H7 (cell line): ENCODE measurements around the gene ERC2. TPM values are rescaled to one million over a fixed set of nuclear protein-coding genes. Genes with fewer than 3 reads are reported as not detected.

Experiments used
- DNase-seq: peaks from one replicate; pipeline ENCODE4 v3.0.0; 2012
- H3K27me3 ChIP-seq: 2 replicates; pipeline ENCODE4 v1.6.0; 2011; ENCODE audit warnings: mild to moderate bottlenecking, low read length; ENCODE audit not compliant: control insufficient read depth, insufficient read depth
- H3K36me3 ChIP-seq: replicated peaks from 2 replicates; pipeline ENCODE4 v1.5.1; 2011; ENCODE audit warnings: low read length; ENCODE audit not compliant: control insufficient read depth, insufficient read depth
- H3K4me3 ChIP-seq: 2 replicates; pipeline ENCODE4 v1.5.1; 2011; ENCODE audit warnings: low read depth, mild to moderate bottlenecking, control low read depth, low read length, moderate library complexity; ENCODE audit not compliant: insufficient read depth
- total RNA-seq: library from RNA; depleted of rRNA; stranded (reverse); fragments of >200 nt; shearing (Covaris generic); gene quantifications from 2 replicates; pipeline ENCODE4 v1.2.3, GENCODE V29; 2014

Gene ERC2
- total RNA-seq, 1 experiment from 2014 or later: 2.4 TPM

GRCh38 chr3:55728461-55729100 is 739.7 kb downstream of the ERC2 start:
- Histone ChIP-seq H3K27me3 (no peaks in the 10 kb centered on the region), H3K36me3 (no peaks in the 10 kb centered on the region), H3K4me3 (no peak overlapping the region)
- DNase-seq: no peak

DNA sequence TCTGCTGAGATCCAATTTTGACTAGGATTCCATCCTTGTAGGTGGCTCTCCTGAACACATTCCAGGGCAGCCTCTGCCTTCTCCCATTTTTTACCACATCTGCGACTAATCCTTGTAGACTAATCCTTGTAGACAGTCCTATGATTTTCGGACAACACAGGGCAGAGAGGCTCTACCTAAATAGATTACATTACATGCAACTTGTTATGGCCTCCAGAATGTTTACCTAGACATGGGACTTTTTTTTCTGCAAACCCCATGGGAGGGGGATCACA is 741.8 kb downstream of the ERC2 start:
- Histone ChIP-seq H3K4me3 (no peak overlapping the region), H3K36me3 (no peaks in the 10 kb centered on the region), H3K27me3 (no peaks in the 10 kb centered on the region)
- DNase-seq: no peak

GRCh38 chr3:55725681-55726500 is 742.4 kb downstream of the ERC2 start:
- no peak for DNase-seq
- H3K27me3 ChIP-seq: no peaks in the 10 kb centered on the region
- no peaks in the 10 kb centered on the region for H3K36me3 ChIP-seq
- H3K4me3 ChIP-seq: no peak overlapping the region

- Histone ChIP-seq H3K27me3 (no peaks in the 10 kb centered on the region), H3K36me3 (no peaks in the 10 kb centered on the region), H3K4me3 (no peak overlapping the region)
- DNase-seq: no peak
These were observed 743.4 kb downstream of the ERC2 start for GRCh38 chr3:55724821-55725220.

GRCh38 chr3:55724407-55724784 is 743.9 kb downstream of the ERC2 start:
- DNase-seq: no peak
- H3K4me3 ChIP-seq: no peak overlapping the region
- H3K36me3 ChIP-seq: no peaks in the 10 kb centered on the region
- H3K27me3 ChIP-seq: no peaks in the 10 kb centered on the region

DNA sequence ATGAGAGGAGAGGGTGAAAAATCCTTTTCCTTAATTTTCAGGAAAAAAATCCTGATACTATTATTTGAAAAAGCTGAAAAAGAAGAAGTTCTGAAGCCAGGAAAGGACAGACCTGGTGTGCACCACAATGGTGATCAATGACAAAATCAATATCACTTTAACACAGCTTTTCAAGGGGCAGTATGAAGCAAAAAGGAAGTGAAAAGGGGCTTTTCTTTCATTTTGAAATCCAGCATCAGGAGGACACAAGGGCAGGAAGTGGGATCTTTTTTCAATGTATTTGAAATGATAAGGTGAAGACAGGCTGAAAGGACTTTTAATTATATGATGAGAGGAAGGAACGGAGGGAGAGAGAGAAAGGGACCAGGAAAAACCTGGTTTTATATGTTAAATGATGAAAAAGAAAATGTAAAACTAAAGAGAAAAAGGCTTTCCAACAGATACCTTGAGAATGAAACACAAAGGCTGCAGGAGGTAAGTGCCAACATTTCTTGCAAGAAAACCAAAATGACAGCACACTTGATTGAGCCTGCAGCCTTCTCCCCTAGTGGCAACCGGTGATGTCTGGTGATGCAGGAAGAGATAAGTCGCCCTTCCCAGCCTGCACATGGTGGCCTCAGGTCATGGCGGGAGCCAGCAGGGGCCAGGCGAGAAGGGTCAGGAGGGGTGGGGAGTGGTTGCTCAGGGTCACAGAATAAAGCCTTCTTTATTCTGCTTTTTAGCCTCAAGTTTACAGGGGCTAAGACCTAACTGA is 744.4 kb downstream of the ERC2 start:
- no peak overlapping the region for H3K4me3 ChIP-seq
- H3K36me3 ChIP-seq: no peaks in the 10 kb centered on the region
- DNase-seq: peak; percentile 30
- H3K27me3 ChIP-seq: no peaks in the 10 kb centered on the region

DNA sequence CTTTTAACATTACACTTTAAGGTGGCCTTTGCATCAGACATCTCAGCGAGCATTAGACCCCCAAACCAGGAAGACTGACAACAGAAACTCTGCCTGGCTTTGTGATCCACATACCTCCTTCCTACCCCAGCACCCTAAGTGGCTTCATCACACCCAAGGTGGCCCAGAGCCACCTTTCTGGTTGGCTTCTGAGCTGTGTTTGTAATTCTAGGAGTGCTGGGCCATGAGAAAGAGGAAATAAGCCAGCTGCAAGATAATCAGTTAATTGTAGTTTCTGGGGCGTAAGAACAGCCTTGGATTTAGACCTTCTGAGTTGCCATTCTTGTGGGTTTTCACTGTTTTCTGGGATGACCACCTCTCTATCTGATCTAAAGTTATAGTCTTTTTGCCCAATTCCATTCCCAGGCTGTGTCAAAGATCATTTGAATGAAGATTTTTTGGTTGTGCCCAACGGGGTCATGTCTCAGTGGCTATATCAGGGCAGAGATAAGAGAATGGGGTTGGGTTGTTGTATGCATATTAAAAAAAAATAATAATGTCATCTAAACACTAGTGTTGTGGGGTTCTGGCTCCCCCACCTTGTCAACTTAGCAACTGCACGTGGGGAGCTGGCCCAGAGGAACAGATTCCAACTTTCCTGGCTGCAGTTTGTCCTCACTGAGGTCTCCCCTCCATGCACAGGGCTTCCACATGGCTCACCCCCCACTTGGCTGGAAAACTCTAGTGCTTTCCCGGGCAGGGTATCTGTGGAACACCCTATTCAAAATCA is 746.4 kb downstream of the ERC2 start:
- Histone ChIP-seq H3K27me3 (no peaks in the 10 kb centered on the region), H3K36me3 (no peaks in the 10 kb centered on the region), H3K4me3 (no peak overlapping the region)
- DNase-seq: peak; percentile 66

- no peak overlapping the region for H3K4me3 ChIP-seq
- H3K27me3 ChIP-seq: no peaks in the 10 kb centered on the region
- DNase-seq: peak; percentile 54
- no peaks in the 10 kb centered on the region for H3K36me3 ChIP-seq
These were observed 747.7 kb downstream of the ERC2 start for GRCh38 chr3:55720614-55721013.

DNA sequence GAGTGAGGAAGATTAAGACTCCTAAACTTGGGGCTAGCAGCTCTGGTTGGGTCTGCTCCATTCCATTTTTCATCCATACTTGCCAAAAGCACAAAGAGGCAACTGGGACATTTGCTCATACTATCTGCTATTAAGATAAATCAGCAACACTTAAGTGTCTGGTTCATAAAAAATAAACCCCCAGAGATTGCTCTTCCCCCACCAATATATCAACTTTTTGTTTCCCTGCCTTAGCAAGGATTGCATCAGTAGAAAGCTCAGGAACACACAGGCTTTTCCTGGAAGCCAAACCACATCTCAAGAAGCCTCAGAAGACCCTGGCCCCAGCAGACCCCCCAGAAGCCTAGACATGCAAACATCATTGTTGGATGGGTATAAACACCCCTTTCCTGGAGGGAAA is 748.8 kb downstream of the ERC2 start:
- Histone ChIP-seq H3K36me3 (no peaks in the 10 kb centered on the region), H3K4me3 (no peak overlapping the region), H3K27me3 (no peaks in the 10 kb centered on the region)
- DNase-seq: no peak

- no peaks in the 10 kb centered on the region for H3K27me3 ChIP-seq
- no peaks in the 10 kb centered on the region for H3K36me3 ChIP-seq
- DNase-seq: no peak
- no peak overlapping the region for H3K4me3 ChIP-seq
These were observed 749.3 kb downstream of the ERC2 start for GRCh38 chr3:55719006-55719405.

DNA sequence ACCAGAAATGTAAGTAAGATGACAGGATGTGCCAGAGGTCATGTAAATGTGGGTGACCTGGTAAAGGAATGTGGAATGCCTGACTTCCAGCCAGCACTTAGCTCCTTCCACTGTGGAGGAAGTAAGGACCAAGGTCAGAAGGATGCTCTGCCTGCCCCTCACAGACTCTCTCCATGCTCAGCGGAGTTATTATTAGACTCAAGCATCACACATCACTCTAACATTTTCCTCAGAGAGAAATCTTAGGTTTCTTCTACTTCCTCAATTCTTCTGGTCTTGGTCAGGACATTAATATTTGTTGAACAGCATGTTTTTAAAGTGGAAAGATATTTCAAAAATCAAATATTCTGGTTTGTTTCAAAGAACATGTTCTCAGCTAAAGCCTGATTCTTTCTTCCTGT is 749.7 kb downstream of the ERC2 start:
- no peak overlapping the region for H3K4me3 ChIP-seq
- no peaks in the 10 kb centered on the region for H3K36me3 ChIP-seq
- DNase-seq: no peak

GRCh38 chr3:55718074-55718473 is 750.2 kb downstream of the ERC2 start:
- no peak for DNase-seq
- Histone ChIP-seq H3K36me3 (no peaks in the 10 kb centered on the region), H3K4me3 (no peak overlapping the region), H3K27me3 (no peaks in the 10 kb centered on the region)

More for the DNA sequence above, 749.7 kb downstream of the ERC2 start:
- H3K27me3 ChIP-seq: no peaks in the 10 kb centered on the region

- Histone ChIP-seq H3K4me3 (no peak overlapping the region), H3K36me3 (no peaks in the 10 kb centered on the region), H3K27me3 (no peaks in the 10 kb centered on the region)
- no peak for DNase-seq
These were observed 750.8 kb downstream of the ERC2 start for GRCh38 chr3:55717481-55717880.

DNA sequence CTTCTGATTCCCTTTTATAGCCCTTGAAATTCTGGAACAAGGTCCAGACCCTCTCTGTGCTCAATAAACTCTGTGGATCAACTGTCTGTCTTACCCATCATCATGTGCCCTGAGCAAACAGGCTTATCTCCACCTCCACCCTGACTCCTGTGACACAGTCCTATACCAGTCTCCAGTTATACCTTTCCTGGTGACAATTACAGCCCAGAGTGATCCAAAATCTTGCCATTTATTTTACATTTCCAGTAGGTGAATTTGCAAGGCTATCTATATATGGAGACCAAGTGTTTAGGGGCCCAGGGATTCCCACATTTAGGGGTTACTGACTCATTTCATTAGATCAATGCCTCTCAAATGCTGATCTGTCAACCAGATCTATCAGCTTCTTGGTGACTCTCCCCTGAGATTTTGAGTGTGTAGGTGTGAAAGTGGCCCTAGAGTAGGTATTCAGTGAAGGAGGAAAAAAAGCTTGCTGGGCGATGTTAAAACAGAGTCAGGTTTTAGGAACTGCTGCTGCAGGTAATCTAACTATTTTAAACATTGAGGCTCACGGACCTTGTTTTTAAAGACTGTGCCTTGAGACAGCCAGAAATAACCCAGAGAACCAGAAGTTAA is 751.5 kb downstream of the ERC2 start:
- H3K4me3 ChIP-seq: no peak overlapping the region
- DNase-seq: no peak
- no peaks in the 10 kb centered on the region for H3K27me3 ChIP-seq
- no peaks in the 10 kb centered on the region for H3K36me3 ChIP-seq
